Dermis blood vessel endothelial cell (primary cell): ENCODE results near the gene CLDN6. TPM values are rescaled to one million over a fixed set of nuclear protein-coding genes. Genes with fewer than 3 reads are reported as not detected.

ENCODE experiments used
- DNase-seq: peaks from one replicate; pipeline ENCODE4 v3.0.0; 2010
- total RNA-seq: library from RNA; depleted of rRNA; stranded (reverse); fragments of >200 nt; gene quantifications from 2 replicates; pipeline ENCODE4 v1.2.3, GENCODE V29; 2014

The CLDN6 gene
- total RNA-seq, 1 donor from 2014 or later: not detected

DNA sequence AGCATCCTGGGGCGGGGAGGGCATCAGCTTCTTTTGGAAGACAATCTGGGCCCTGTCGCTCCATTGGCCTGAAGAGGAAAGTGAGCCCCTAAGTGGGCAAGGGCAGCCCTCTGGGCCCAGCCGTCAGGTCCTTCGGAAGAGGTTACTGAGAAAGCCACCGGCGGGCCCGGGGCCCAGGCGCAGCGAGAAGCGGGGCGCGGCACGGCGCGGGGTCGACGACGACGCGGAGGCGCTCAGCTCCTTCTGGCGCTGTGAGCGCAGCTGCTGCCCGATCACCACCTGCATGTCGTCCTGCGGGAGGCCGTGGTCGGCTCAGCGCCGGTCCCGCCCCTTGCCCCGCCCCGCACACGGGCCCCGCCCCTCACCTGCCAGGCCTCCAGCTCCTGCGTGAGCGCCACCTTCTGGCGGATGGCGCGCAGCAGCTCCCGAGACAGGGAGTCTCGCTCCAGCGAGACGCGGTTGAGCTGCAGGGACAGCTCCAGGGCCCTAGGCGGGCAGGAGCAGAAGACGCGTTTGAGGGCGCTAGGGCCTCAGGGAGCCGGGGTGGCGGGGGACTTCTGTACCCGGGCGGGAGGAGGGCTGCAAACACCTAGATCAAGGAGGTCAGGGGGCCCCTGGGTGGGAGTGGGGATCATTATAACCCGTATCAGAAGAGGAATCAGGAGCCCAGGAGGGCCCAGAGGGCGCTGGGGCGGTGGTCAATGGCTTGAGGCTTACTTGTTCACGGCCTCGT is 10.2 kb upstream of the CLDN6 start:
- DNase-seq: peak; percentile 87

DNA sequence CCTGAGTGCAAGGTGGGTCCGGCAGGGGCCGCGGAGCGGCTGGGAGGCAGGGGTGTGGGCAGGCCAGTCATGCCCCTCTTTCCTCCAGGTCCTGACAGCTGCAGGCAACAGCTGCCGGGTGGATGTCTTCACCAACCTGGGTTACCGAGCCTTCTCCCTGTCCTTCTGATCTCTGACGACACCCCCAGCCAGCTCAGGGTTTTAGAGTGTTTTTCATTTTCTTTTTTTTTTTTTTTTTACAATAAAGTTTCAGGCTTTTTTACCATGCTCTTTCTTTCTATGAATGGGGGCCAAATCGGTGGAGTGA is 9.5 kb upstream of the CLDN6 start:
- DNase-seq: no peak

DNA sequence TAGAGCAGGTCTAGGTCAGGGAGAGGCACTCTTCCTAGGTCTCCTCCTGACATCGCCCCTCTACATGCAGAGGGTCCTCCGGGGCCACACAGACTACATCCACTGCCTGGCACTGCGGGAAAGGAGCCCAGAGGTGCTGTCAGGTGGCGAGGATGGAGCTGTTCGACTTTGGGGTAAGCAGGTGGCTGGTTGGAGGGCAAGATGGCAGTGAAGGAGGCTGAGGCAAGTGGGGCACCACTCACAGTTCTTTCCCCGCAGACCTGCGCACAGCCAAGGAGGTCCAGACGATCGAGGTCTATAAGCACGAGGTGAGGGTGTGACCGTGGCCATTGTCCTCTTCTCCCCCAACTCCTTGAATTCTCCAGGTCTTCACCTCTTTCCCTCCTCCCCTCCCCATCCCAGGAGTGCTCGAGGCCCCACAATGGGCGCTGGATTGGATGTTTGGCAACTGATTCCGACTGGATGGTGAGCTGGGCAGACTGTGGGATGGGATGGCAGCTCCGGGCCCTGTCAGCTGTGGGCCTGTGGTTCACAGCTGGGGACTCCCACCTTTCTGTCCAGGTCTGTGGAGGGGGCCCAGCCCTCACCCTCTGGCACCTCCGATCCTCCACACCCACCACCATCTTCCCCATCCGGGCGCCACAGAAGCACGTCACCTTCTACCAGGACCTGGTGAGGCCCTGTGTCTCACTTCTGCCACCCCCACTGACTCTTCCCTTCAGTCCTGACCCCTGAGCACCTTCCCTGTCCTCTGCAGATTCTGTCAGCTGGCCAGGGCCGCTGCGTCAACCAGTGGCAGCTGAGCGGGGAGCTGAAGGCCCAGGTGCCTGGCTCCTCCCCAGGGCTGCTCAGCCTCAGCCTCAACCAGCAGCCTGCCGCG is 8.9 kb upstream of the CLDN6 start:
- DNase-seq: no peak

DNA sequence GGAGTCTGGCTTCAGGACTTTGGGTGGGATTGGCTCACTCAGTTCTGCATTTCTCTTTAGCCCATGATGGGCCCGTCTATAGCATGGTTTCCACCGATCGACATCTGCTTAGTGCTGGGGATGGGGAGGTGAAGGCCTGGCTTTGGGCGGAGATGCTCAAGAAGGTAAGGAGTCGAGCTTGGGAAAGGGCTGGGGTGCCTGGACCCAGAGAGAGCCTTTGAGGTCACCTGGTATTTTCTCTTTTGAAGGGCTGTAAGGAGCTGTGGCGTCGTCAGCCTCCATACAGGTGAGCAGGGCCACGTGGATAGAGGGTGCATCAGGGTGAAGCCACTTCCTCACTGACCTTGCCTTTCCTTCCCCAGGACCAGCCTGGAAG is 8.0 kb upstream of the CLDN6 start:
- no peak for DNase-seq

DNA sequence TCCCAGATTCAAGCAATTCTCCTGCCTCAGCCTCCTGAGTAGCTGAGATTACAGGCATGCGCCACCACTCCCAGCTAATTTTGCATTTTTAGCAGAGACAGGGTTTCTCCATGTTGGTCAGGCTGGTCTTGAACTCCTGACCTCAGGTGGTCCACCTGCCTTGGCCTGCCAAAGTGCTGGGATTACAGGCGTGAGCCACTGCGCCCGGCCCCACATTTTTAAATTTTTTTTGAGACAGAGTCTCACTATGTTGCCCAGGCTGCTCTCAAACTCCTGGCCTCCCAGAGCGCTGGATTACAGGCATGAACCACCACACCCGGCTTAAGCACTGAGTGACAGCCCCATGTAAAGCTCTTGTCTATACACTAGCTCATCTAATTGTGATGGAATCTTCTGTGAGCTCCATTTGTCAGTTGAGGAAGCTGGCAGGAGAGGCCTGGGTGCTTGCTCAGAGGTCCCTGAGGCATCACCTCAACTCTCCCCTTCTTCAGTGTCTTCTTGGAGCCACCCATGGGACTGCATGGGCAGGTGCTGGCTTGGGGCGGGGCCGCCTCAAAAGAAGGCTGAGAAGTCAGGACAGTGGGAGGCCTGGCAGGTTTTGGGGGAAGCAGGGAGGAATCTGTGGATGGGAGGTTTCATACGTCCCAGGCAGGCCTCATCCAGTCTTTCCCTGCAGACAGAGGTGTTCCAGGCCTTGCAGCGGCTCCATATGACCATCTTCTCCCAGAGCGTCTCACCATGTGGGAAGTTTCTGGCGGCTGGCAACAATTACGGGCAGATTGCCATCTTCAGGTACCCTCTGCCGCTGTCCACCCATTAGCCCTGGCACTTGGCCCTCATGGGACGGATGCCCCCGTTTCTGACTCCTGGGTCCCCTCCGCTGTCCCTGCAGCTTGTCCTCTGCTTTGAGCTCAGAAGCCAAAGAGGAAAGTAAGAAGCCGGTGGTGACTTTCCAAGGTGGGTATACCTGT is 7.3 kb upstream of the CLDN6 start:
- DNase-seq: no peak

DNA sequence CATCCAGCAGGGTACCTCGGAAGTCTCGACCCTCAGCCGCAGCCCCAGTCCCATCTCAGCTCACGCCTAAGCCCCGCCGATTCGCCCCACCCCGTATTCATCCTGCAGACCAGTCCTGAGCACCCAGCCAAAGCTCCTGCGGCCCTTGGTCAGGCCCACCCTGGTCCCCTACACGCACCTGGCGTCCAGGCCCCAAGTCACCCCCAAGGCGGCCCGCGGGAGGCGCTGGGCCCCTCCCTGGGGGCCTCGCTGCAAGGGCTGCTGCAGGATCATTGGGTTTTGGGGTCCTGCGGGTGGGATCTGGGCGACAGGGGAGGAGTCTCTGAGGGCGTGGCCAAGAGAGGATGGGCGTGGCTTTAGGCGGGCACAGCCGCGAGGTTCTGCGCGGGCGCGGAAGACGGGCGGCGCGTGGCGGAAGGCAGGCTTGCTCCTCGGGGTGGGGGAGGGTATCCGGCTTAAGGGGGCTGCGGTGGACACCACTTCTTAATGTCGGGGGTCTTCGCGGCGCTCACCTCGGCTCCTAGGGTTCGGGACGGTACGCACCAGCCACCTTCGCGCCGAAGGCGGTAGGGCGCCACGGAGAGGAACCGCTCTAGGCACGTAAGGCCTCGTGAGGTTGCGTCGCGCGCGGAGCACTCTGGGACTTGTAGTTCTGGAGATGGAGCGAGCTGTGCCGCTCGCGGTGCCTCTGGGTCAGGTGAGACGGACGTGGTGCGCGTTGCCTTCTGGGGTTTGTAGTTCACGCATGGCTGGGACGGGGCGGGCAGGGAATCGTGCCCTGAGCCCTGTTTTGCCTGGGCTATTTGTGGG is 5.9 kb upstream of the CLDN6 start, which contains the start of the genes HCFC1R1 and THOC6:
TSS of gene HCFC1R1 (minus strand) at position 274 of the 810 bp plus-strand sequence. CDS start at position 273, 1 bp downstream.
TSS of gene THOC6 (plus strand) at position 367 of the 810 bp plus-strand sequence. CDS start at position 659, 292 bp downstream.
- peak; percentile 99 for DNase-seq

DNA sequence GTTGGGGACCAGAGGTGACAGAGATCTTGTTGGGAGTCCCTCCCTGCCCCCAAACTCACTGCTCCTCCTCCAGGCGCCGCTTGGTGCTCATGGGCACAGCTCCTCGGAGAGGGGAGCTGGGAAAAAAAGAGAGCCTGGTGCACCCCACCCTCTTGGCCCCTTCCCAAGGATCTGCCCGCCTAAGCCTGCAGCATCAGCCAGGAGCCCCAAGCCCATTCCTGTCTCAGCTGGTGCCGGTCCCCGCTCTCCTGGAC is 5.4 kb upstream of the CLDN6 start:
- no peak for DNase-seq

DNA sequence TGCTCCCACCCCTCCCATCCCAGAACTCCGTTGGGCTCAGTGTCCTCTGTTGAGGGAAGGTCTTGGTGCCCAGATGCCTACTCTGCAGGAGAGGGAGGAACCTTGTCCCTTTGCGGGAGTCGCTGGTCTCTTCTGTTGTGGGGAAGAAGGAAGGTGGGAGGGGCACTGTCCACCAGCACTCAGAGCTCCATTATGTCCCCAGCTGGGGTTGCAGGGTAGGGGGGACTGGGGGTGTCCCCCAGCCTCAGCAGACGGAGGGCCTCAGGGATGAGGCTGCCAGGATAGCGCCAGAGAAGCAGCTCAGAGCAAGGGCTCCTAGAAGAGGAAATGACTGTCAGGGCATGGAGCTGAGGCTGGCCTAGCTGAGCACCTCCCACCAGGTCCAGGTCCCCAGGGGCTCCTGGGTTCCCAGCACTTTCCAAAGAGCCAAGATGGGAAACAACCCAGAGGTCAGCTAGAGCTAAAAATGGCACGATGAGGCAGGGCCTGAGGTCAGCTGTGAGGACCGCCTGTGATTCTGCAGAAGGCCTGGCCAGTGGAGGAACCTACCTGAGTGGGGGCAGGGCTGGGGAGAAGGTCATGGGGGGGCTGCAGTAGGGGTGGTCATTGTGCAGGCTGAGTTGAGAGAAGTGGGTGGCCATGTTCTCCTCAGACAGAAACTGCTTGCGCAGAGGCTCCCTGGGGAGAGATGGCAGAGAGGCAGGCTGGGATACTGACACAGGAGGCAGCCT is 4.9 kb upstream of the CLDN6 start:
- DNase-seq: peak; percentile 46

DNA sequence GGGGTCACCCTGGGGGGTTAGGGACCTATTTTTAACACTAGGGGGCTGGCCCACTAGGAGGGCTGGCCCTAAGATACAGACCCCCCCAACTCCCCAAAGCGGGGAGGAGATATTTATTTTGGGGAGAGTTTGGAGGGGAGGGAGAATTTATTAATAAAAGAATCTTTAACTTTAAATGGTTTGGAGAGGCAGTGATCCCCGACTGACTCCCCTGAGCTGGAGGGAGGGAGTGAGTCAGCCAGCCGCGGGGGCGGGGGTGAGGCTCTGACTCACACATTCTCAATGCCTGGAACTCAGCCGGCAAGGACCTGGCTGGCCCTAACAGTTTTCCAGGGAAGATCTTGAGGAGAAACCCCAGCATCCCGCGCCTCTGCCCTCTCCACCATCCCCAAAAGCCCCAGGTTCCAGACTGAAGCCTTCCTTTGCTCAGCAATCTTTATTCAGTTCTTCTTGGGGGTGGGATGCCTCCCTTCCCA is 4.3 kb upstream of the CLDN6 start:
- peak; percentile 95 for DNase-seq

DNA sequence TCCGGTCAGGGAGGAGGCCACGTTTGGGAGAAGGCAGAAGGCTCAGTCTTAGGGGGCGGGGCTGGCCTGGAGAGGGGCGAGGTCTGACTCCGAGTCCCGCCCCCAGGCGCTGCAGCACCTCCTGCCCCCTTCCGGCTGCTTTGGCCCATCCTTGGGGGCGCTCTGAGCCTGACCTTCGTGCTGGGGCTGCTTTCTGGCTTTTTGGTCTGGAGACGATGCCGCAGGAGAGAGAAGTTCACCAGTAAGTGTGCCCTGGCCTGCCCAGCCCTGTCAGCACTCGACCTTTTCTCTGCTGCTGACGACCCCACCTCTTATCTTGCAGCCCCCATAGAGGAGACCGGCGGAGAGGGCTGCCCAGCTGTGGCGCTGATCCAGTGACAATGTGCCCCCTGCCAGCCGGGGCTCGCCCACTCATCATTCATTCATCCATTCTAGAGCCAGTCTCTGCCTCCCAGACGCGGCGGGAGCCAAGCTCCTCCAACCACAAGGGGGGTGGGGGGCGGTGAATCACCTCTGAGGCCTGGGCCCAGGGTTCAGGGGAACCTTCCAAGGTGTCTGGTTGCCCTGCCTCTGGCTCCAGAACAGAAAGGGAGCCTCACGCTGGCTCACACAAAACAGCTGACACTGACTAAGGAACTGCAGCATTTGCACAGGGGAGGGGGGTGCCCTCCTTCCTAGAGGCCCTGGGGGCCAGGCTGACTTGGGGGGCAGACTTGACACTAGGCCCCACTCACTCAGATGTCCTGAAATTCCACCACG is 3.6 kb upstream of the CLDN6 start:
- DNase-seq: peak; percentile 74

DNA sequence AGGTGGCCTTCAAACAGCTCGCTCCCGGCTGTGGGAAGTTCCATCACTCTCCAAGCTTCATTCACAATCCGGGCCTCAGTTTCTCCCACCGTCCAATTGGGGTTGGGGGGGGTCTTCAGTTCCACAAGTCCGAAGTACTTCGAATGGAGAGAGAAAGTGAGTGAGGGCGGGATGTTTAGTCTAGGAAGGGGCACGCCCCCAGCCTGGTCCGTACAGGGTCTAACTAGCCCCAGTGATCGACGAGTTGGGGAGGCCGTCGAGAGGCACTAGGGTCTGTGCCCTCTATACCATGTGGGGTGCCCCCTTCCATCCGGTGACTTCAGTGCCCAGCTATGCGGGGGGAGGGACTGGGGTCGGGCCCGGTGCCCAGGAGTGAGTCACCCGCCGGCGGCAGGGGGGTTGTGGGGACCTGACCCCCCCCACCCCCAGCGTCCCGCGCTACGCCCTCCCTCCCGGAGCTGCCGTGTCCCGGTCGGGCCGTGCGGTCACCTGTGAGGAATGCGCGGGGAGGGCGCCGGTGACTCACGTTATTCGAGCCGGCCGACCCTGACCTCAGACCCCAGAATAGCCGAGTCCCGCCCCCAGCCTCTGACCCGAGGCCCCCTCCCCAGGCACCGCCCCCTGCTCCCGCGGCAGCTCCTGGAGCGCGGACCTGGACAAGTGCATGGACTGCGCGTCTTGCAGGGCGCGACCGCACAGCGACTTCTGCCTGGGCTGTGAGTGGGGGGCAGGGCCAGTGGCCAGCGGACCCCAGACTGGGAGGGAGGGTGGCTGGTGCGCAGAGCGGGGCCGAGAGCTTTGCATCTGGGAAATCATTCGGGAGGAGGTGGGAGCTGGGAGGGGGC is 2.8 kb upstream of the CLDN6 start:
- peak; percentile 91 for DNase-seq

DNA sequence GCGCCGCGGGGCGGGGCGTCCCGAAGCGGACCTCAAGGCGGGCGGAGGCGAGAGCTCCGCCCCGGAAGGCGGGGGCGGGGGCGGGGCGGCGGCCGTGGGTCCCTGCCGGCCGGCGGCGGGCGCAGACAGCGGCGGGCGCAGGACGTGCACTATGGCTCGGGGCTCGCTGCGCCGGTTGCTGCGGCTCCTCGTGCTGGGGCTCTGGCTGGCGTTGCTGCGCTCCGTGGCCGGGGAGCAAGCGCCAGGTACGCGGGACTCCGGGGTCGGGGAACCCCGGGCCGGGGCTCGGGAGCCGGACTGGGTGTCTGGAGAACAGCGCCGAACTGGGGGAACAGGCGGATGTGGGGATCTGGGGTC is 2.2 kb upstream of the CLDN6 start, which contains the start of gene TNFRSF12A:
TSS of gene TNFRSF12A (plus strand) at position 122 of the 357 bp plus-strand sequence. CDS start at position 152, 30 bp downstream.
- DNase-seq: peak; percentile 84

DNA sequence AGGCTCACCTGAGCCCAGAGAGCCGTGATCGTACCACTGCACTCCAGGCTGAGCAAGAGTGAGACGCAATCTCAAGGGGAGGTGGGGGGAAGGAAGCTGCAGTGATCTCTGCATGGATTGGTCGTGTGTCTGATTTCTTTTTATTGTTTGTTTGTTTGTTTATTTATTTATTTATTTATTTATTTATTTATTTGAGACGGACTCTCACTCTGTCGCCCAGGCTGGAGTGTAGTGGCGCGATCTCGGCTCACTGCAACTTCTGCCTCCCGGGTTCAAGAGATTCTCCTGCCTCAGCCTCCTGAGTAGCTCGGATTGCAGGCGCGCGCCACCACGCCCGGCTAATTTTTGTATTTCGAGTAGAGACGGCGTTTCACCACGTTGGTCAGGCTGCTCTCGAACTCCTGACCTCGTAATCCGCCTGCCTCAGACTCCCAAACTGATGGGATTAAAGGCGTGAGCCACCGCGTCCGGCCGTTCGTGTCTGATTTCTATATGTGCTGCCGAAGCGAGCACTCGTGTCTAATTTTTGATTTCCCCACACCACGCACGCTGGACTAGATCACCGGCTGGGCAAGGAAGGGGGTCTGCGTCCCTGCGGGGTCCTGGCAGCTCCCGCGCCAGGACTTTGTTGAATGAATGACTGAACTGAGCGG is 1.7 kb upstream of the CLDN6 start:
- DNase-seq: no peak

DNA sequence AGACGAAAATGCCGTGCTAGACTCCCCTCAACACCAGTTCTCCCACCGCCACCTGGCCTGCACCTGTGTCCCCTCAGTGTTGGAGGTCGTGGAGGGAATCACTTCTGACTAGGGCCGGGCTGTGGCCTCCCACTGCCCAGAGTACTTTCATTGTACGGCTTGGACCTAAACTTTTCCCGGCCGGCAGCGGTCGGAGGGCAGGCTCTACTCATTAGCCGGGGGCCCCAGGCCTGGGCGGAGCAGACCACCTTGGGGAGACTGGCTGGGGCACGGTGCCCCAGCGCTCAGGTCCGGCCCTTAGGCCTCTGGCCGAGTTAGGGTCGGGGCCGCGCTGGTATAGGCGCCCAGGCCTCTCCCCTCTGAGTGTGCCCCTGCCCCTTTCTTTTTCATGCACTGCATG is 639 bp downstream of the CLDN6 start:
- no peak for DNase-seq

DNA sequence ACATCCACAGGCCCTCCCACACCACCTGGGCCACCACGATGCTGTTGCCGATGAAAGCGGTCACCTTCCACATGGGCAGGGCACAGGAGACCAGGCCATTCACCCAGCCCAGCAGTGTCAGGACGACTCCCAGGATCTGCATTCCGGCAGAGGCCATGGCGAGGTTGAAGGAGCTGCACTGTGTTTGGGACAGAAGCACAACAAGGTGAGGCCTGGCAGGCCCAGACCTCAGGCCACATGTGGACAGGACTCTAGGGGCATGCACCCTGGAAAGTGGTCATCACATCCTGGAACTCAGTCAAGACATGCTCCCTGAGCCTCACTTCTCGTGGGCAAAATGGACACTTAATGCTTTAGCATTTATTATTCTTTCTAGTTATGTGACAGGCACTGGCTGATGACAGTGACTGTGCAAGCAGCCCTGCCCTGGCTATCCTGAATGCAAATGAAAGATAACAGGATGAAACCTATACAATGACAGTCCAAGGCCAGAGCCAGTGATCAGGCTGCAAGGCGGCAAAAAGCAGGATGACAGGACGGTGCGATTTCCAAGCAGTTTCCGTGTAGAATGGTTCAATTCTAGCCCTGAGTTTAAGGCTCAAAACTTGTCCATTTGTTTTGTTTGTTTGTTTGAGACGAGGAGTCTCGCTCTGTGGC is 2.0 kb downstream of the CLDN6 start:
- no peak for DNase-seq

DNA sequence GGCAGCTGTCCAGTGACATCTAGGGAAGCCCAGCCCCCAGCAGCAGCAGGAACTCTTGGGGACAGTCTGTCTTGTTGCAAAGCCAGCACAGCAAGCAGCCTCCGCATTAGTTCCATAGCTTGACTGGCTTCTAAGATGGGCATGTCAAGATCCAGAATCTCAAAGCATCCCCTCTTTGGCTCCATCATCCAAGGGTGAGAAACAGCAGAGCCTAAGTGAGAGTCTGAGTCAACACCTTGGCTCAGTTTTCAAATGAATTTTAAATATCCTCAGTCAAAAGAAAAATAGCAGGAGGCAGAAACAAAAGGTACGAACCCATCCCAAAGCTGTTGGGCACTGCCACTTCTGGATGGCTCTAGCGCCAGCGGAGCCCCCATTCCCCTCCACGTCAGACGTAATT is 3.0 kb downstream of the CLDN6 start:
- DNase-seq: no peak

DNA sequence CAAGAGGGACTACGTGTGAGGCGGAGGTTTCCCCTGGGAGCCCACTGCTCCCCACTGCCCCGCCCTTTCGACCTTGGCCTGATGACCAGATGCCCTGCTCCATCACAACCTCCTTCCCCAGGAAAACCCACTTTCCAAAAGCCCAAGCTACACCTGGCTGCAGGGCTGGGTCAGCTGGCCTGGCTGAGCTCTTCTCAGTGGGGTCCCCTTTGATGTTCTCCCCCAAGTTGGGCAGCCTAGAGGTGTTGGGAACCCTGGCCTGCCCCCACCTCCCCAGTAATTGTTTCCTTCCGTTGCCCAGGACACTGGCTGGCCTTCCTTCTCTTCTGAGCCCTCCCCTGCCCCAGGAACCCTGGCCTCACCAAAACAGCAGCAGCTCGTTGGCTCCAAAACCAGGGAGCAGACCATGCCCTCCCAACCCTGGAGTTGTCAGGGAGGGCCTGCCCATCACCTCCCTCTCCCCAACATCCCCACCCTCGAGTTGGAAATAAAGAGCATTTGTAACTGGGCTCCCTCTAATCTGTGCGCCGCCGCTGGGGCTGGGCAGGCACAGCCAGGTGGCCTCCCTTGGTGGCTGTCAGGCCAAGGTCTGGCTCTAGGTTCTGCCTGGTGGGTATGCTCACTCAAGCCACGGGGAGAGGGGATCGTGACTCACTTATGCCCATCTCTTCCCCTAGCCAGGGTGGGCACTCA is 3.8 kb downstream of the CLDN6 start:
- no peak for DNase-seq

DNA sequence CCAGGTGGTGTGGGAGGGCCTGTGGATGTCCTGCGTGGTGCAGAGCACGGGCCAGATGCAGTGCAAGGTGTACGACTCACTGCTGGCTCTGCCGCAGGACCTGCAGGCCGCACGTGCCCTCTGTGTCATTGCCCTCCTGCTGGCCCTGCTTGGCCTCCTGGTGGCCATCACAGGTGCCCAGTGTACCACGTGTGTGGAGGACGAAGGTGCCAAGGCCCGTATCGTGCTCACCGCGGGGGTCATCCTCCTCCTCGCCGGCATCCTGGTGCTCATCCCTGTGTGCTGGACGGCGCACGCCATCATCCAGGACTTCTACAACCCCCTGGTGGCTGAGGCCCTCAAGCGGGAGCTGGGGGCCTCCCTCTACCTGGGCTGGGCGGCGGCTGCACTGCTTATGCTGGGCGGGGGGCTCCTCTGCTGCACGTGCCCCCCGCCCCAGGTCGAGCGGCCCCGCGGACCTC is 4.5 kb downstream of the CLDN6 start:
- DNase-seq: no peak
